Fibroblast of pulmonary artery (primary cell): Measurements from ENCODE around the gene MC1R.

Experiments
- DNase-seq: peaks from one replicate; pipeline ENCODE4 v3.0.0-alpha.2; 2010; ENCODE audit warnings: low read depth
- H3K4me3 ChIP-seq: replicated peaks from 2 replicates; pipeline ENCODE4 v1.5.1; 2011; ENCODE audit warnings: low read depth, mild to moderate bottlenecking, control low read depth, low read length, moderate library complexity
- CTCF ChIP-seq: IDR thresholded peaks from 2 replicates; pipeline ENCODE4 v1.5.1; 2011; ENCODE audit warnings: mild to moderate bottlenecking, control low read depth, low read length, inconsistent platforms; ENCODE audit errors: missing control alignments

MC1R gene

GRCh38 chr16:89922477-89922883, 3.8 kb downstream of the MC1R start:
- TF ChIP-seq CTCF = no peak
- DNase-seq = peak; percentile 90
- H3K4me3 ChIP-seq = peak overlapping the region; percentile 83

- peak within 1 kb of the TSS; percentile 83 for H3K4me3 ChIP-seq
- TF ChIP-seq CTCF = no peak
- peak; percentile 82 for DNase-seq
These were observed 4.4 kb downstream of the MC1R start, which contains the start of gene TUBB3 for GRCh38 chr16:89922884-89923639. TSS of gene TUBB3 (plus strand) at chr16:89923342. CDS start at chr16:89923402, 60 bp downstream.

DNA sequence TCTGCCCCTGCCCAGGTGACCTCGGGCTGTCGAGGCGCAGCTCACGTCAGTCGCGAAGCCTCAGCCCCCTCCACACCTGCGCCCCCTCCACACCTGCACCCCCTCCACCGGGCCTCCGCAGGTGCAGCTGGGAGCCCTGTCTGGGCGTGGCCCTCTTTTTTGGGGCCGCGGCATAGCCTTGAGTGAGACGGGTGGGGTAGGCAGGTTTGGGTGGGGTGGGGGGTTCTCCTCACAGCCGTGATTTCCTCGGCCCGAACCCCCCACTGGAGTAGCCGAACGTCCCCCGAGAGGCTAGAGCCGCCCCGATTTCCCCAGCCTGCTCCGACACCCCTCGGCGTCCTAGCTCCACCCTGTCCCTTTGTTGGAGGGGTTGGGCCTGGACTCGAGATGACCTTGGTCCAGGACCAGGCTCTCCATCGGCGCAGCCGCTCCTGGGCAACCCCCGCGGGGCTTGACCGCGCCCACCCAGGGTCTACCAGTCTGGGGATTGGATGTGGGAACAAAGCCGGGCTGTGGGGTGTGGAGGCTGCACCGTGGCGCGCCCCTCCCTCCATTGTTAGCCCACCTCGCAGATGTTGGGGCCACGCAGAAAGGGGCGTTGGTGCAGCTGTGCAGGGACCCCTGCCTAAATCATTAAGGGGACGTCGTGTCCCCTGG, 5.1 kb downstream of the MC1R start:
- no peak for TF ChIP-seq CTCF
- no peak for DNase-seq
- peak overlapping the region; percentile 68 for H3K4me3 ChIP-seq

GRCh38 chr16:89924297-89924924, 5.7 kb downstream of the MC1R start:
- peak; percentile 54 for DNase-seq
- H3K4me3 ChIP-seq = peak overlapping the region; percentile 68
- no peak for TF ChIP-seq CTCF

DNA sequence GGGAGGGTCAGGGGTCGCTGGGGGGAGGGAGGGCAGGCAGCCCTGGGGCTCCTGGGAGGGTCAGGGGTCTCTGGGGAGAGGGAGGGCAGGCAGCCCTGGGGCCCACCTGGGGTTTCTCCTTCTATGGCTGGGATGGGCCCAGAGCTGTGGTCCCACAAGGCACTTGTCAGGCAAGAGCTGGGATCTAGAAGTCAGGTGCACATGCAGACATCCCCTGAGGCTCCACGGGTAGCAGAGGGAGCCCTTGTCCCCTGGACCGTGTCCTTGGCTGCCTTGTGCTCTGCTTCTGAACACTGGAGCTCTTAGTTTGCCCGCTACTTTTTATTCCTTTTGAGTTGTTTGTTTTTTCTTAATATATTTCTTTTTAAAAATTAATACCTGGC, 6.3 kb downstream of the MC1R start:
- no peak for DNase-seq

GRCh38 chr16:89925596-89926079, 7.0 kb downstream of the MC1R start:
- TF ChIP-seq CTCF = no peak
- DNase-seq = no peak
- peak overlapping the region; percentile 68 for H3K4me3 ChIP-seq

More for the DNA sequence above, 6.3 kb downstream of the MC1R start:
- H3K4me3 ChIP-seq = peak overlapping the region; percentile 68
- TF ChIP-seq CTCF = no peak
